NB4 (cell line): ENCODE measurements around the gene SLC1A1.

ENCODE experiments used
- TF ChIP-seq, protein P1 (sequence below): IDR thresholded peaks from one replicate; pipeline ENCODE4 v1.5.1; 2012; ENCODE audit warnings: low read depth, low read length
- TF ChIP-seq, protein P2 (sequence below): IDR thresholded peaks from 2 replicates; pipeline ENCODE4 v1.6.1; 2011; ENCODE audit warnings: low read depth, low read length

DNA sequence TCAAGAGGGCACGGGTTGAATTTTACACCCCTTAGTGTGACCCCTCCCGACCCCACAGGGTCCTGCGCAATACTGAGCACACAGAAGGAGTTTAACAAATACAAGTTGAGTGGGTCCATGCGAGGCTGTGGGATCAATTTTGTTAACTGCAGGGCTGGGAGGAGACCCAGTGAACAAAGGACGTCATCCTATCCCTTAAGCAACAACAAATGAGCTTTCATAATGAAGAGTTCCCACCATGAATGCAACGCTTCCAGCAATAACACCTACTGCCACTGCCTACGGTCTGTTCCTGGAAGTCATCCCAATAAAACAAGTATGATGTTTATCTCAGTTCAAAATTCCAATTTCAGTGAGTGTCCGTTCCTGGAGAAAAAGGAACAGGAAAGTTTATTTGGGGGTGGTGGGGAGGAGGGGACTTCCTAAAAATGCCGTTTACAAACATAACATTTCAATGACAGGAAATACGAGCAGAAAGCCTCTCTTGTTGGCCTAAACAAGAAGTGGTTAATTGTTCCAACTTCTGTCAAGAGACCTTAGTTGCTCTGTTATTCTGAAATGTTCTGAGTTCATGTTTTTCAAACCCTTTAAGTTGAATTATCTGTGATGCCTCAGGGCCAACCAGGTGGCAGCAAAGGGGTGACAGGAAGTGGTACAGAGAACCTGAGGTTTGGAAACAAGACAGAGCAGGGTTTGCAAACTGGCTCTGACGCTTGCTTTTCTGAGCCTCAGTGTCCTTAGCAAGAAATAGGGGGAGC is 106.1 kb downstream of the SLC1A1 start:
- TF ChIP-seq, protein P1, sequence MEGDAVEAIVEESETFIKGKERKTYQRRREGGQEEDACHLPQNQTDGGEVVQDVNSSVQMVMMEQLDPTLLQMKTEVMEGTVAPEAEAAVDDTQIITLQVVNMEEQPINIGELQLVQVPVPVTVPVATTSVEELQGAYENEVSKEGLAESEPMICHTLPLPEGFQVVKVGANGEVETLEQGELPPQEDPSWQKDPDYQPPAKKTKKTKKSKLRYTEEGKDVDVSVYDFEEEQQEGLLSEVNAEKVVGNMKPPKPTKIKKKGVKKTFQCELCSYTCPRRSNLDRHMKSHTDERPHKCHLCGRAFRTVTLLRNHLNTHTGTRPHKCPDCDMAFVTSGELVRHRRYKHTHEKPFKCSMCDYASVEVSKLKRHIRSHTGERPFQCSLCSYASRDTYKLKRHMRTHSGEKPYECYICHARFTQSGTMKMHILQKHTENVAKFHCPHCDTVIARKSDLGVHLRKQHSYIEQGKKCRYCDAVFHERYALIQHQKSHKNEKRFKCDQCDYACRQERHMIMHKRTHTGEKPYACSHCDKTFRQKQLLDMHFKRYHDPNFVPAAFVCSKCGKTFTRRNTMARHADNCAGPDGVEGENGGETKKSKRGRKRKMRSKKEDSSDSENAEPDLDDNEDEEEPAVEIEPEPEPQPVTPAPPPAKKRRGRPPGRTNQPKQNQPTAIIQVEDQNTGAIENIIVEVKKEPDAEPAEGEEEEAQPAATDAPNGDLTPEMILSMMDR, result no peak
- TF ChIP-seq, protein P2, sequence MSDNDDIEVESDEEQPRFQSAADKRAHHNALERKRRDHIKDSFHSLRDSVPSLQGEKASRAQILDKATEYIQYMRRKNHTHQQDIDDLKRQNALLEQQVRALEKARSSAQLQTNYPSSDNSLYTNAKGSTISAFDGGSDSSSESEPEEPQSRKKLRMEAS, result no peak
